Common myeloid progenitor, CD34-positive (primary cell): Measurements from ENCODE around the gene APEX1.
"Not testable (repeated sequence)": the region's sequence is repeated elsewhere in the genome, so short reads cannot be mapped to it uniquely, and the experiment has no call there.

Experiments used
- CTCF ChIA-PET: fragments of 350-600 bp; sonication (Branson Sonifier 250); formaldehyde crosslinking; loops from one replicate; lab custom pipeline; 2021; ENCODE audit warnings: antibody characterized with exemption; lab: Charles Lee
- POLR2A ChIA-PET: fragments of 350-600 bp; sonication (Branson Sonifier 250); formaldehyde crosslinking; loops from one replicate; lab custom pipeline; 2021; ENCODE audit warnings: antibody characterized with exemption; lab: Charles Lee
- DNase-seq, 3 donors: peaks; one replicate each; pipeline versions ENCODE4 v3.0.0 to v3.0.0-alpha.2; 2013
- H3K27ac ChIP-seq, 2 experiments: 1 replicate in 1 of 2; 2 replicates in 1 of 2; pipeline ENCODE4 v1.7.0; 2013; ENCODE audit warnings: inconsistent platforms in 2 of 2, low read length in 2 of 2, mild to moderate bottlenecking in 2 of 2, low read depth in 1 of 2, moderate library complexity in 1 of 2; ENCODE audit not compliant: severe bottlenecking in 2 of 2, insufficient read depth in 1 of 2, poor library complexity in 1 of 2
- H3K27me3 ChIP-seq, 5 experiments: replicated peaks in 2 of 5; 1 replicate in 3 of 5; 2 replicates in 2 of 5; pipeline versions ENCODE4 v1.6.1 to v1.7.0; 2013; ENCODE audit warnings: low read length in 4 of 5, mild to moderate bottlenecking in 2 of 5, moderate library complexity in 2 of 5, inconsistent platforms in 1 of 5; ENCODE audit not compliant: insufficient read depth in 5 of 5, control insufficient read depth in 4 of 5
- H3K36me3 ChIP-seq, 4 experiments: 1 replicate in 2 of 4; 2 replicates in 2 of 4; pipeline versions ENCODE4 v1.6.1 to v1.7.0; 2013; ENCODE audit warnings: low read length in 3 of 4, control low read depth in 1 of 4, mild to moderate bottlenecking in 1 of 4; ENCODE audit not compliant: control insufficient read depth in 4 of 4, insufficient read depth in 4 of 4
- H3K4me1 ChIP-seq, 4 experiments: 1 replicate in 3 of 4; 2 replicates in 1 of 4; pipeline versions ENCODE4 v1.6.1 to v1.7.1; 2013; ENCODE audit warnings: low read length in 3 of 4, mild to moderate bottlenecking in 3 of 4, control low read depth in 1 of 4, inconsistent platforms in 1 of 4, moderate library complexity in 1 of 4; ENCODE audit not compliant: control insufficient read depth in 4 of 4, insufficient read depth in 4 of 4; ENCODE audit errors: control extremely low read depth in 1 of 4
- H3K4me3 ChIP-seq, 7 experiments: 1 replicate in 4 of 7; 2 replicates in 3 of 7; pipeline versions ENCODE4 v1.5.1 to v1.7.0; 2013; ENCODE audit warnings: mild to moderate bottlenecking in 7 of 7, low read length in 6 of 7, moderate library complexity in 6 of 7, inconsistent platforms in 2 of 7, low read depth in 2 of 7, control low read depth in 1 of 7; ENCODE audit not compliant: insufficient read depth in 4 of 7, control insufficient read depth in 1 of 7; ENCODE audit errors: extremely low read depth in 1 of 7
- H3K9me3 ChIP-seq, 5 experiments: 1 replicate in 4 of 5; 2 replicates in 1 of 5; pipeline versions ENCODE4 v1.6.1 to v1.7.1; 2013; ENCODE audit warnings: low read length in 4 of 5, mild to moderate bottlenecking in 2 of 5, inconsistent platforms in 1 of 5, low read depth in 1 of 5, moderate library complexity in 1 of 5; ENCODE audit not compliant: control insufficient read depth in 4 of 5, insufficient read depth in 2 of 5; ENCODE audit errors: control extremely low read depth in 1 of 5
- WGBS: methylation state at CpG from one replicate; pipeline ENCODE4 v1.1.5; 2013; ENCODE audit not compliant: insufficient coverage; 5-methylcytosine and 5-hydroxymethylcytosine counted together

APEX1 gene

DNA sequence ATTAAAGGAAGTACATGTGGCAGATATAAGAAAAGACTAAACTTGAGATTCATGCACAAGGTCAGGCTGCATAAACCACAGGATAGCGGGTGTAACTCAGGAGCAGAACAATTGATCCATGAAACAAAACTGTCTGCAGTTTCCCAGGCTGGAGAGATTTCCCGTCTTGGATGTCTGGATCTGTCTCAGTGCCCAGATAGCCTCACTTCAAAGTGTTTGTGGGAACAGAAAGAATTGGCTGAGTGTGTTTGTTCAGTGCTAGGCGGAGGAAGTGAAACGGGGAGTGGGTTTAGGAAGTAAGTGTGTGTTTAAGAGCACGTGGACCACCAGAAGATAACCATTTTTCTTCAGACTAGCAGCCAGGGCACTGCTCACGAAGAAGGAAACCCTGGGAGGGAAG lies 48.9 kb downstream of the APEX1 start:
- H3K9me3 ChIP-seq, result no peaks in the 10 kb centered on the region
- ChIA-PET POLR2A (no interaction called here), CTCF (no interaction called here)
- DNase-seq, result no peak
- 52% methylated on average over 6 of the region's 6 CpGs for WGBS
- H3K27me3 ChIP-seq, result no peaks in the 10 kb centered on the region
- peaks cover 0 to 5% (median 2%) of the 10 kb centered on the region in 4 experiments for H3K4me1 ChIP-seq
- no peaks in the 10 kb centered on the region for H3K36me3 ChIP-seq
- H3K4me3 ChIP-seq, result no peak overlapping the region
- H3K27ac ChIP-seq, result no peak overlapping the region

GRCh38 chr14:20506276-20506675 lies 51.2 kb downstream of the APEX1 start:
- H3K4me1 ChIP-seq, H3K4me3 ChIP-seq, H3K9me3 ChIP-seq, POLR2A ChIA-PET, H3K27ac ChIP-seq, DNase-seq, H3K27me3 ChIP-seq, H3K36me3 ChIP-seq, CTCF ChIA-PET: not testable (repeated sequence)
- no CpG with 5 or more reads among the region's 30 CpGs for WGBS

DNA sequence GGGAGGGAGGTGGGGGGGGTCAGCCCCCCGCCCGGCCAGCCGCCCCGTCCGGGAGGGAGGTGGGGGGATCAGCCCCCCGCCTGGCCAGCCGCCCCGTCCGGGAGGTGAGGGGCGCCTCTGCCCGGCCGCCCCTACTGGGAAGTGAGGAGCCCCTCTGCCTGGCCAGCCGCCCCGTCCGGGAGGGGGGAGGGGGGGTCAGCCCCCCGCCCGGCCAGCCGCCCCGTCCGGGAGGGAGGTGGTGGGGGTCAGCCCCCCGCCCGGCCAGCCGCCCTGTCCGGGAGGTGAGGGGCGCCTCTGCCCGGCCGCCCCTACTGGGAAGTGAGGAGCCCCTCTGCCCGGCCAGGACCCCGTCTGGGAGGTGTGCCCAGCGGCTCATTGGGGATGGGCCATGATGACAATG lies 51.7 kb downstream of the APEX1 start:
- H3K4me3 ChIP-seq, H3K9me3 ChIP-seq, H3K4me1 ChIP-seq, H3K36me3 ChIP-seq, H3K27me3 ChIP-seq, DNase-seq, CTCF ChIA-PET, H3K27ac ChIP-seq, POLR2A ChIA-PET: not testable (repeated sequence)
- WGBS, result no CpG with 5 or more reads among the region's 30 CpGs
